HEK293 (cell line): ENCODE data around the gene XPO5.

ENCODE experiments used
- CTCF ChIA-PET: fragments of 350-600 bp; formaldehyde crosslinking; extraction: SDS; loops from one replicate; lab custom pipeline; 2021; ENCODE audit warnings: antibody characterized with exemption; lab: Yijun Ruan, JAX
- POLR2A ChIA-PET: fragments of 300-600 bp; formaldehyde crosslinking; extraction: SDS; loops from one replicate; lab custom pipeline; 2020; ENCODE audit warnings: antibody characterized with exemption, inconsistent platforms; lab: Yijun Ruan, JAX
- H3K27ac ChIP-seq: fragments of 200-500 bp; sonication (Bioruptor generic); 2 replicates; pipeline ENCODE4 v1.5.1; 2014; ENCODE audit warnings: low read depth, low read length, control low read depth, inconsistent platforms; ENCODE audit errors: extremely low read depth
- H3K36me3 ChIP-seq, 2 experiments: fragments of 200-500 bp in 1 of 2; sonication (Bioruptor generic) in 1 of 2; 1 replicate in 1 of 2; 2 replicates in 1 of 2; pipeline ENCODE4 v1.5.1; 2014 to 2017; ENCODE audit warnings: inconsistent platforms in 2 of 2, low read length in 2 of 2; ENCODE audit not compliant: control insufficient read depth in 2 of 2, insufficient read depth in 1 of 2
- H3K4me1 ChIP-seq: fragments of 200-500 bp; sonication (Bioruptor generic); 2 replicates; pipeline ENCODE4 v1.5.1; 2014; ENCODE audit warnings: mild to moderate bottlenecking, low read length, inconsistent platforms; ENCODE audit not compliant: control insufficient read depth, insufficient read depth
- H3K4me3 ChIP-seq: 2 replicates; pipeline ENCODE4 v1.5.1; 2011; ENCODE audit warnings: low read depth, mild to moderate bottlenecking, control low read depth, low read length, moderate library complexity
- H3K9me3 ChIP-seq: fragments of 200-500 bp; sonication (Bioruptor generic); 2 replicates; pipeline ENCODE4 v1.5.1; 2014; ENCODE audit warnings: low read depth, low read length, inconsistent platforms; ENCODE audit not compliant: control insufficient read depth, insufficient read depth
- ATF2 ChIP-seq: fragments of 450-650 bp; formaldehyde crosslinking; IDR thresholded peaks from 2 replicates; pipeline ENCODE4 v1.5.1; 2016; ENCODE audit warnings: missing biosample characterization, missing genetic modification characterization, low read depth
- EGR2 ChIP-seq: fragments of 450-650 bp; formaldehyde crosslinking; IDR thresholded peaks from 2 replicates; pipeline ENCODE4 v1.5.1; 2016; ENCODE audit warnings: low read depth, missing biosample characterization, missing genetic modification characterization
- GLIS1 ChIP-seq: fragments of 450-650 bp; formaldehyde crosslinking; IDR thresholded peaks from 2 replicates; pipeline ENCODE4 v1.5.1; 2016; ENCODE audit warnings: missing biosample characterization, missing genetic modification characterization
- HOXC10 ChIP-seq: sonication (generic); formaldehyde crosslinking; IDR thresholded peaks from 2 replicates; pipeline ENCODE4 v1.8.1; 2023; ENCODE audit warnings: mild to moderate bottlenecking, missing genetic modification reagents
- KLF8 ChIP-seq: fragments of 450-650 bp; formaldehyde crosslinking; IDR thresholded peaks from 2 replicates; pipeline ENCODE4 v1.5.1; 2016; ENCODE audit warnings: missing biosample characterization, missing genetic modification characterization
- PBX3 ChIP-seq: sonication (generic); formaldehyde crosslinking; IDR thresholded peaks from 2 replicates; pipeline ENCODE4 v1.8.1; 2022; ENCODE audit warnings: mild to moderate bottlenecking, moderate library complexity, missing genetic modification reagents
- ZBTB49 ChIP-seq: fragments of 450-650 bp; formaldehyde crosslinking; IDR thresholded peaks from 2 replicates; pipeline ENCODE4 v1.5.1; 2016; ENCODE audit warnings: missing biosample characterization, missing genetic modification characterization, low read depth
- ZBTB6 ChIP-seq: fragments of 450-650 bp; formaldehyde crosslinking; IDR thresholded peaks from 2 replicates; pipeline ENCODE4 v1.5.1; 2017; ENCODE audit warnings: missing biosample characterization, missing genetic modification characterization
- ZFHX2 ChIP-seq: fragments of 450-650 bp; formaldehyde crosslinking; conservative IDR thresholded peaks from 2 replicates; pipeline ENCODE4 v1.5.1; 2016; ENCODE audit warnings: missing biosample characterization, missing genetic modification characterization
- ZIC2 ChIP-seq: fragments of 450-650 bp; formaldehyde crosslinking; IDR thresholded peaks from 2 replicates; pipeline ENCODE4 v1.5.1; 2016; ENCODE audit warnings: missing biosample characterization, missing genetic modification characterization
- ZNF112 ChIP-seq: fragments of 450-650 bp; formaldehyde crosslinking; IDR thresholded peaks from 2 replicates; pipeline ENCODE4 v1.5.0; 2017; ENCODE audit warnings: missing biosample characterization, missing genetic modification characterization
- ZNF335 ChIP-seq: fragments of 450-650 bp; formaldehyde crosslinking; conservative IDR thresholded peaks from 2 replicates; pipeline ENCODE4 v1.5.1; 2016; ENCODE audit warnings: missing biosample characterization, missing genetic modification characterization
- ZNF501 ChIP-seq: fragments of 450-650 bp; formaldehyde crosslinking; IDR thresholded peaks from 2 replicates; pipeline ENCODE4 v1.5.1; 2016; ENCODE audit warnings: missing biosample characterization, missing genetic modification characterization
- ZNF677 ChIP-seq: fragments of 450-650 bp; IDR thresholded peaks from 2 replicates; pipeline ENCODE4 v1.5.0; 2018; ENCODE audit warnings: missing biosample characterization, mild to moderate bottlenecking, missing genetic modification characterization, moderate library complexity
- ZNF747 ChIP-seq: fragments of 450-650 bp; formaldehyde crosslinking; IDR thresholded peaks from 2 replicates; pipeline ENCODE4 v1.5.1; 2016; ENCODE audit warnings: missing biosample characterization, missing genetic modification characterization
- ZNF777 ChIP-seq: fragments of 450-650 bp; formaldehyde crosslinking; IDR thresholded peaks from 2 replicates; pipeline ENCODE4 v1.5.1; 2017; ENCODE audit warnings: missing biosample characterization, missing genetic modification characterization, borderline replicate concordance

Gene XPO5

GRCh38 chr6:43490523-43490939, 85.3 kb downstream of the XPO5 start (continued):
- no peak for TF ChIP-seq ATF2 (tag by site-specific recombination)

- H3K4me1 ChIP-seq, result no peaks in the 10 kb centered on the region
- no peak overlapping the region for H3K4me3 ChIP-seq
- ChIA-PET CTCF (interaction anchor here (0.6 to 11.2 kb wide), 2 partner anchors 19 to 32 kb away, joined by 3 to 142 read pairs; partner anchors contain the start of gene LRRC73), POLR2A (interaction anchor here (0.8 to 2.1 kb wide), 3 partner anchors 9 to 34 kb away, joined by 3 to 13 read pairs (median 4); partner anchors contain the start of genes DLK2 and TJAP1)
- H3K36me3 ChIP-seq, result peaks cover 0 to 41% of the 10 kb centered on the region in 2 experiments; a peak in 2 of 3 replicates
- H3K27ac ChIP-seq, result no peak overlapping the region
- H3K9me3 ChIP-seq, result no peaks in the 10 kb centered on the region
- TF ChIP-seq ZNF777 (no peak), ZNF747 (tag by site-specific recombination) (no peak), HOXC10 (CRISPR knock-in tag) (no peak), EGR2 (tag by site-specific recombination) (peak; percentile 76), ZFHX2 (tag by site-specific recombination) (peak; percentile 81)
Measured at GRCh38 chr6:43489277-43490072, 86.4 kb downstream of the XPO5 start.

GRCh38 chr6:43488667-43489276, 87.1 kb downstream of the XPO5 start:
- Histone ChIP-seq H3K36me3 (peaks cover 0 to 35% of the 10 kb centered on the region in 2 experiments; a peak in 2 of 3 replicates), H3K4me1 (no peaks in the 10 kb centered on the region), H3K4me3 (no peak overlapping the region), H3K27ac (no peak overlapping the region), H3K9me3 (no peaks in the 10 kb centered on the region)
- TF ChIP-seq ZIC2 (peak; percentile 59), ZNF112 (tag by site-specific recombination) (no peak), ZNF501 (tag by site-specific recombination) (no peak), ZNF677 (no peak), GLIS1 (tag by site-specific recombination) (no peak), PBX3 (no peak), ZBTB6 (no peak)
- CTCF ChIA-PET, result interaction anchor here (0.6 to 11.2 kb wide), 3 partner anchors 18 to 31 kb away, joined by 3 to 142 read pairs (median 26); partner anchors contain the start of gene LRRC73
- POLR2A ChIA-PET, result interaction anchor here (2.1 kb wide), 1 partner anchor 11 kb away, joined by 13 read pairs; the partner anchor contains the start of gene TJAP1

- Histone ChIP-seq H3K9me3 (no peaks in the 10 kb centered on the region), H3K4me3 (no peak overlapping the region)
- TF ChIP-seq KLF8, result no peak
- 0 out of 2 replicates have a peak, but pooled peaks have one; percentile 10 for TF ChIP-seq ZNF335
- TF ChIP-seq ZBTB49 (tag by site-specific recombination), result no peak
- TF ChIP-seq, all 188 proteins: peak for 1
- POLR2A ChIA-PET, result interaction anchor here (0.6 to 1.5 kb wide), 4 partner anchors 35 to 99 kb away, joined by 3 to 11 read pairs (median 4); partner anchors contain the start of genes POLR1C and YIPF3
- Histone ChIP-seq H3K4me1 (peaks cover 8% of the 10 kb centered on the region), H3K36me3 (peaks cover 0 to 29% of the 10 kb centered on the region in 2 experiments; a peak in 2 of 3 replicates), H3K27ac (no peak overlapping the region)
- CTCF ChIA-PET, result interaction anchor here (0.6 to 2.6 kb wide), 5 partner anchors 24 to 535 kb away, joined by 3 to 11 read pairs (median 4); no protein-coding TSS in a partner anchor
Measured at GRCh38 chr6:43481591-43482236, 94.1 kb downstream of the XPO5 start.
